SK-N-SH (cell line): Measurements from ENCODE around the gene LPP. TPM values are rescaled to one million over a fixed set of nuclear protein-coding genes. Genes with fewer than 3 reads are reported as not detected.

Experiments used
- CTCF ChIA-PET: fragments of 300-600, 350-600 bp; formaldehyde crosslinking; extraction: SDS; loops from one replicate; lab custom pipeline; 2021; lab: Yijun Ruan, JAX
- POLR2A ChIA-PET: fragments of 350-600 bp; sonication (Branson Sonifier 250); formaldehyde crosslinking; extraction: SDS; loops from one replicate; lab custom pipeline; 2020; ENCODE audit warnings: antibody characterized with exemption, inconsistent platforms; lab: Yijun Ruan, JAX
- DNase-seq: peaks from one replicate; pipeline ENCODE4 v3.0.0; 2012
- H2AFZ ChIP-seq: fragments of 200-600 bp; sonication (generic); 2 replicates; pipeline ENCODE4 v1.8.1; 2016; ENCODE audit warnings: antibody characterized with exemption, mild to moderate bottlenecking, low read depth
- H3F3A ChIP-seq: fragments of 200-600 bp; sonication (generic); replicated peaks from 2 replicates; pipeline ENCODE3; 2016; ENCODE audit warnings: antibody characterized with exemption, mild to moderate bottlenecking; ENCODE audit not compliant: insufficient read depth
- H3K27ac ChIP-seq, 2 experiments: fragments of 200-500 bp in 1 of 2; fragments of 200-600 bp in 1 of 2; sonication (Bioruptor generic) in 1 of 2; sonication (generic), shearing (Covaris generic) in 1 of 2; 2 replicates each; pipeline versions ENCODE4 v1.5.1 to v1.6.1; 2014 to 2016; ENCODE audit warnings: low read depth in 2 of 2, inconsistent platforms in 1 of 2, low read length in 1 of 2, mild to moderate bottlenecking in 1 of 2, mixed read lengths in 1 of 2
- H3K27me3 ChIP-seq: fragments of 200-600 bp; sonication (generic), shearing (Covaris generic); 2 replicates; pipeline ENCODE4 v1.6.1; 2016; ENCODE audit warnings: mixed run types; ENCODE audit not compliant: insufficient read depth
- H3K36me3 ChIP-seq, 2 experiments: fragments of 200-500 bp in 1 of 2; fragments of 200-600 bp in 1 of 2; sonication (Bioruptor generic) in 1 of 2; sonication (generic) in 1 of 2; replicated peaks in 1 of 2; 2 replicates each; pipeline versions ENCODE3 to v1.5.1; 2014 to 2016; ENCODE audit warnings: low read length in 1 of 2, mild to moderate bottlenecking in 1 of 2; ENCODE audit not compliant: insufficient read depth in 2 of 2, control insufficient read depth in 1 of 2
- H3K4me1 ChIP-seq, 2 experiments: fragments of 200-500 bp in 1 of 2; fragments of 200-600 bp in 1 of 2; sonication (Bioruptor generic) in 1 of 2; sonication (generic), shearing (Covaris generic) in 1 of 2; 2 replicates each; pipeline versions ENCODE4 v1.5.1 to v1.6.1; 2014 to 2016; ENCODE audit warnings: low read depth in 1 of 2, low read length in 1 of 2, mixed run types in 1 of 2; ENCODE audit not compliant: insufficient read depth in 2 of 2, control insufficient read depth in 1 of 2
- H3K4me2 ChIP-seq: fragments of 200-600 bp; sonication (generic), shearing (Covaris generic); 2 replicates; pipeline ENCODE4 v1.6.1; 2017; ENCODE audit warnings: mixed run types
- H3K4me3 ChIP-seq, 2 experiments: fragments of 200-500 bp in 1 of 2; fragments of 200-600 bp in 1 of 2; sonication (Bioruptor generic) in 1 of 2; sonication (generic), shearing (Covaris generic) in 1 of 2; 2 replicates each; pipeline versions ENCODE4 v1.5.1 to v1.8.1; 2014 to 2016; ENCODE audit warnings: low read depth in 2 of 2, inconsistent platforms in 1 of 2, low read length in 1 of 2, mild to moderate bottlenecking in 1 of 2, mixed read lengths in 1 of 2, moderate library complexity in 1 of 2
- H3K79me2 ChIP-seq: fragments of 200-600 bp; sonication (generic); 2 replicates; pipeline ENCODE4 v1.8.1; 2017; ENCODE audit warnings: mild to moderate bottlenecking; ENCODE audit not compliant: insufficient read depth
- H3K9ac ChIP-seq: fragments of 200-600 bp; sonication (generic); 2 replicates; pipeline ENCODE4 v1.6.1; 2017; ENCODE audit warnings: mixed run types
- H3K9me2 ChIP-seq: fragments of 200-600 bp; sonication (generic); 2 replicates; pipeline ENCODE4 v1.6.1; 2017; ENCODE audit warnings: mixed run types
- H3K9me3 ChIP-seq: fragments of 200-600 bp; sonication (generic); 2 replicates; pipeline ENCODE4 v1.6.1; 2017; ENCODE audit warnings: mixed run types, mild to moderate bottlenecking, moderate library complexity
- H4K20me1 ChIP-seq: fragments of 200-600 bp; sonication (generic); 2 replicates; pipeline ENCODE4 v1.6.1; 2017; ENCODE audit warnings: mild to moderate bottlenecking, mixed run types; ENCODE audit not compliant: insufficient read depth
- ELF1 ChIP-seq: IDR thresholded peaks from 2 replicates; pipeline ENCODE4 v1.4.0; 2012
- EP300 ChIP-seq, 2 experiments: IDR thresholded peaks; 2 replicates each; pipeline versions ENCODE4 v1.4.0 to v1.6.1; 2012; ENCODE audit warnings: borderline replicate concordance in 1 of 2, low read depth in 1 of 2, low read length in 1 of 2
- EZH2phosphoT487 ChIP-seq: fragments of 200-600 bp; sonication (generic); IDR thresholded peaks from 2 replicates; pipeline ENCODE4 v1.6.1; 2017; ENCODE audit warnings: low read depth, mixed run types, mild to moderate bottlenecking, antibody characterized with exemption, moderate library complexity, borderline replicate concordance
- FOXM1 ChIP-seq: IDR thresholded peaks from 2 replicates; pipeline ENCODE4 v1.4.0; 2012; ENCODE audit warnings: low read depth, mild to moderate bottlenecking
- GATA2 ChIP-seq: sonication (generic); formaldehyde crosslinking; IDR thresholded peaks from 2 replicates; pipeline ENCODE4 v1.5.0; 2020; ENCODE audit warnings: mild to moderate bottlenecking, missing genetic modification reagents
- JUND ChIP-seq: IDR thresholded peaks from 2 replicates; pipeline ENCODE4 v1.4.0; 2012
- MXI1 ChIP-seq: IDR thresholded peaks from 2 replicates; pipeline ENCODE4 v1.6.1; 2012; ENCODE audit warnings: mild to moderate bottlenecking, low read depth, low read length, improper control_type of control experiment
- NRF1 ChIP-seq: IDR thresholded peaks from 2 replicates; pipeline ENCODE4 v1.6.1; 2012; ENCODE audit warnings: low read depth, mild to moderate bottlenecking, low read length
- RFX5 ChIP-seq: IDR thresholded peaks from 2 replicates; pipeline ENCODE4 v1.6.1; 2012; ENCODE audit warnings: mild to moderate bottlenecking, improper control_type of control experiment, low read length
- TAF1 ChIP-seq: IDR thresholded peaks from 2 replicates; pipeline ENCODE4 v1.6.1; 2012; ENCODE audit warnings: low read depth, mild to moderate bottlenecking, low read length, moderate library complexity, borderline replicate concordance
- YY1 ChIP-seq: IDR thresholded peaks from 2 replicates; pipeline ENCODE4 v1.4.0; 2012; ENCODE audit warnings: low read depth, mild to moderate bottlenecking
- WGBS: methylation state at CpG from one replicate; pipeline ENCODE4 v1.1.6; 2017; ENCODE audit warnings: low lambda C conversion rate; 5-methylcytosine and 5-hydroxymethylcytosine counted together
- polyA plus RNA-seq, 3 experiments: library from polyadenylated mRNA; depleted of rRNA; stranded (reverse); fragments of >200 nt; gene quantifications; 2 replicates each; pipeline ENCODE4 v1.2.3, GENCODE V29; 2012
- TF ChIP-seq, protein P1 (sequence below): IDR thresholded peaks from 2 replicates; pipeline ENCODE4 v1.4.0; 2012; ENCODE audit warnings: low read depth, borderline replicate concordance
- TF ChIP-seq, protein P2 (sequence below): fragments of 150-350 bp; IDR thresholded peaks from 2 replicates; pipeline ENCODE4 v1.6.1; 2016; ENCODE audit warnings: mild to moderate bottlenecking, low read depth, low read length
- TF ChIP-seq, protein P3 (sequence below): IDR thresholded peaks from 2 replicates; pipeline ENCODE4 v1.6.1; 2012; ENCODE audit warnings: mild to moderate bottlenecking, low read depth, low read length, moderate library complexity
- TF ChIP-seq, protein P4 (sequence below): IDR thresholded peaks from 2 replicates; pipeline ENCODE4 v1.4.0; 2012; ENCODE audit warnings: low read depth

The LPP gene
- polyA plus RNA-seq, 1 of the 3 experiments (the other 2 are of a cell fraction) = 6.6 TPM

DNA sequence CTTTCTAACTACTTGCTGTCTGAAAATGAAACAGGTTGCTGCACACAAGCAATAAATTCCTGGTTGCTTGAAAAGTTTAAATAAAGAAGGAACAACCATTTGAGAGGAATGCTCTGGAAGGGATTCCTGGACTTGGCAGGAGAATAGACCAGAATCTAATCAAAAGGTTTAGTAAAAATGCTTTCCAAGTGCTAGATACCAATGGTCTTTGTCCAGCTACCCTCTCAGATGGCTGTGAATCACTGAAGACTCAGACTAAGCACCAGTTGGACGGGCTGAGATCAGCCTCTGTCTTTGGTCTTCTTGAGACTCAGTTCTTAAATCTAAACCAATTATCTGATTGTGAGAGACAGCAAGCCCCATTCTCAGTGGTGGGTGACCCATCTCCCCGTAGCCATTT, 27.7 kb upstream of the LPP start:
- H3F3A ChIP-seq = peaks cover 12% of the 10 kb centered on the region
- no peaks in the 10 kb centered on the region for H3K9me3 ChIP-seq
- ChIA-PET POLR2A (no interaction called here), CTCF (no interaction called here)
- H3K79me2 ChIP-seq = no peaks in the 10 kb centered on the region
- no peaks in the 10 kb centered on the region for H3K4me1 ChIP-seq
- no peak overlapping the region for H3K27ac ChIP-seq
- no peaks in the 10 kb centered on the region for H4K20me1 ChIP-seq
- no peak for DNase-seq
- no peak overlapping the region for H3K4me2 ChIP-seq
- H2AFZ ChIP-seq = no peak overlapping the region
- no peaks in the 10 kb centered on the region for H3K9me2 ChIP-seq
- H3K36me3 ChIP-seq = no peaks in the 10 kb centered on the region
- H3K4me3 ChIP-seq = no peak overlapping the region
- H3K27me3 ChIP-seq = no peaks in the 10 kb centered on the region
- no peak for TF ChIP-seq NRF1
- no peak for TF ChIP-seq RFX5
- no peak for TF ChIP-seq YY1
- TF ChIP-seq, protein P1, sequence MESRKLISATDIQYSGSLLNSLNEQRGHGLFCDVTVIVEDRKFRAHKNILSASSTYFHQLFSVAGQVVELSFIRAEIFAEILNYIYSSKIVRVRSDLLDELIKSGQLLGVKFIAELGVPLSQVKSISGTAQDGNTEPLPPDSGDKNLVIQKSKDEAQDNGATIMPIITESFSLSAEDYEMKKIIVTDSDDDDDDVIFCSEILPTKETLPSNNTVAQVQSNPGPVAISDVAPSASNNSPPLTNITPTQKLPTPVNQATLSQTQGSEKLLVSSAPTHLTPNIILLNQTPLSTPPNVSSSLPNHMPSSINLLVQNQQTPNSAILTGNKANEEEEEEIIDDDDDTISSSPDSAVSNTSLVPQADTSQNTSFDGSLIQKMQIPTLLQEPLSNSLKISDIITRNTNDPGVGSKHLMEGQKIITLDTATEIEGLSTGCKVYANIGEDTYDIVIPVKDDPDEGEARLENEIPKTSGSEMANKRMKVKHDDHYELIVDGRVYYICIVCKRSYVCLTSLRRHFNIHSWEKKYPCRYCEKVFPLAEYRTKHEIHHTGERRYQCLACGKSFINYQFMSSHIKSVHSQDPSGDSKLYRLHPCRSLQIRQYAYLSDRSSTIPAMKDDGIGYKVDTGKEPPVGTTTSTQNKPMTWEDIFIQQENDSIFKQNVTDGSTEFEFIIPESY = no peak
- TF ChIP-seq JUND = no peak
- TF ChIP-seq MXI1 = no peak
- no peak for TF ChIP-seq GATA2 (CRISPR knock-in tag)
- no peak for TF ChIP-seq ELF1
- no peak for TF ChIP-seq EP300 (IDR thresholded peaks at IDR 0.05; ENCODE audit: borderline replicate concordance in 1 of 2, low read depth in 1 of 2, low read length in 1 of 2)
- TF ChIP-seq, protein P2, sequence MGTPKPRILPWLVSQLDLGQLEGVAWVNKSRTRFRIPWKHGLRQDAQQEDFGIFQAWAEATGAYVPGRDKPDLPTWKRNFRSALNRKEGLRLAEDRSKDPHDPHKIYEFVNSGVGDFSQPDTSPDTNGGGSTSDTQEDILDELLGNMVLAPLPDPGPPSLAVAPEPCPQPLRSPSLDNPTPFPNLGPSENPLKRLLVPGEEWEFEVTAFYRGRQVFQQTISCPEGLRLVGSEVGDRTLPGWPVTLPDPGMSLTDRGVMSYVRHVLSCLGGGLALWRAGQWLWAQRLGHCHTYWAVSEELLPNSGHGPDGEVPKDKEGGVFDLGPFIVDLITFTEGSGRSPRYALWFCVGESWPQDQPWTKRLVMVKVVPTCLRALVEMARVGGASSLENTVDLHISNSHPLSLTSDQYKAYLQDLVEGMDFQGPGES = no peak
- no peak for TF ChIP-seq TAF1
- TF ChIP-seq, protein P3, sequence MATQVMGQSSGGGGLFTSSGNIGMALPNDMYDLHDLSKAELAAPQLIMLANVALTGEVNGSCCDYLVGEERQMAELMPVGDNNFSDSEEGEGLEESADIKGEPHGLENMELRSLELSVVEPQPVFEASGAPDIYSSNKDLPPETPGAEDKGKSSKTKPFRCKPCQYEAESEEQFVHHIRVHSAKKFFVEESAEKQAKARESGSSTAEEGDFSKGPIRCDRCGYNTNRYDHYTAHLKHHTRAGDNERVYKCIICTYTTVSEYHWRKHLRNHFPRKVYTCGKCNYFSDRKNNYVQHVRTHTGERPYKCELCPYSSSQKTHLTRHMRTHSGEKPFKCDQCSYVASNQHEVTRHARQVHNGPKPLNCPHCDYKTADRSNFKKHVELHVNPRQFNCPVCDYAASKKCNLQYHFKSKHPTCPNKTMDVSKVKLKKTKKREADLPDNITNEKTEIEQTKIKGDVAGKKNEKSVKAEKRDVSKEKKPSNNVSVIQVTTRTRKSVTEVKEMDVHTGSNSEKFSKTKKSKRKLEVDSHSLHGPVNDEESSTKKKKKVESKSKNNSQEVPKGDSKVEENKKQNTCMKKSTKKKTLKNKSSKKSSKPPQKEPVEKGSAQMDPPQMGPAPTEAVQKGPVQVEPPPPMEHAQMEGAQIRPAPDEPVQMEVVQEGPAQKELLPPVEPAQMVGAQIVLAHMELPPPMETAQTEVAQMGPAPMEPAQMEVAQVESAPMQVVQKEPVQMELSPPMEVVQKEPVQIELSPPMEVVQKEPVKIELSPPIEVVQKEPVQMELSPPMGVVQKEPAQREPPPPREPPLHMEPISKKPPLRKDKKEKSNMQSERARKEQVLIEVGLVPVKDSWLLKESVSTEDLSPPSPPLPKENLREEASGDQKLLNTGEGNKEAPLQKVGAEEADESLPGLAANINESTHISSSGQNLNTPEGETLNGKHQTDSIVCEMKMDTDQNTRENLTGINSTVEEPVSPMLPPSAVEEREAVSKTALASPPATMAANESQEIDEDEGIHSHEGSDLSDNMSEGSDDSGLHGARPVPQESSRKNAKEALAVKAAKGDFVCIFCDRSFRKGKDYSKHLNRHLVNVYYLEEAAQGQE = no peak
- TF ChIP-seq FOXM1 = no peak
- TF ChIP-seq, protein P4, sequence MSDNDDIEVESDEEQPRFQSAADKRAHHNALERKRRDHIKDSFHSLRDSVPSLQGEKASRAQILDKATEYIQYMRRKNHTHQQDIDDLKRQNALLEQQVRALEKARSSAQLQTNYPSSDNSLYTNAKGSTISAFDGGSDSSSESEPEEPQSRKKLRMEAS = no peak
- no peak for TF ChIP-seq EZH2phosphoT487
- H3K9ac ChIP-seq = no peak overlapping the region
- WGBS = 39% methylated on average over 2 of the region's 2 CpGs
